H9 (cell line): ENCODE measurements around the gene SGTB. TPM values are rescaled to one million over a fixed set of nuclear protein-coding genes. Genes with fewer than 3 reads are reported as not detected.

Experiments
- DNase-seq: peaks from one replicate; pipeline ENCODE4 v3.0.0-alpha.2; 2017
- H2AFZ ChIP-seq: one replicate; pipeline ENCODE4 v1.6.1; 2013; ENCODE audit warnings: mild to moderate bottlenecking, low read length, control low read depth, moderate library complexity
- H2AK5ac ChIP-seq: 2 replicates; pipeline ENCODE4 v1.6.1; 2013; ENCODE audit warnings: low read length, control low read depth, mixed read lengths; ENCODE audit not compliant: insufficient read length
- H2BK120ac ChIP-seq: one replicate; pipeline ENCODE4 v1.6.1; 2013; ENCODE audit warnings: low read depth, mild to moderate bottlenecking, low read length, control low read depth, inconsistent platforms; ENCODE audit not compliant: poor library complexity, severe bottlenecking
- H2BK12ac ChIP-seq: 2 replicates; pipeline ENCODE4 v1.6.1; 2013; ENCODE audit warnings: low read length, control low read depth, mixed read lengths, low read depth; ENCODE audit not compliant: insufficient read length
- H2BK15ac ChIP-seq: 2 replicates; pipeline ENCODE4 v1.6.1; 2013; ENCODE audit warnings: low read depth, low read length, control low read depth
- H2BK20ac ChIP-seq: one replicate; pipeline ENCODE4 v1.6.1; 2013; ENCODE audit warnings: low read depth, mild to moderate bottlenecking, low read length, control low read depth, inconsistent platforms; ENCODE audit not compliant: poor library complexity, severe bottlenecking
- H2BK5ac ChIP-seq: 2 replicates; pipeline ENCODE4 v1.6.1; 2013; ENCODE audit warnings: low read length, control low read depth, mixed read lengths; ENCODE audit not compliant: insufficient read length
- H3K14ac ChIP-seq: 2 replicates; pipeline ENCODE4 v1.6.1; 2013; ENCODE audit warnings: low read length, control low read depth; ENCODE audit not compliant: insufficient read depth
- H3K18ac ChIP-seq: 2 replicates; pipeline ENCODE4 v1.6.1; 2013; ENCODE audit warnings: low read depth, mild to moderate bottlenecking, mixed read lengths, low read length, control low read depth; ENCODE audit not compliant: insufficient read length
- H3K23ac ChIP-seq: 2 replicates; pipeline ENCODE4 v1.6.1; 2013; ENCODE audit warnings: low read length, control low read depth, mixed read lengths, low read depth; ENCODE audit not compliant: insufficient read length
- H3K23me2 ChIP-seq: 2 replicates; pipeline ENCODE4 v1.6.1; 2013; ENCODE audit warnings: low read depth, mild to moderate bottlenecking, mixed read lengths, low read length, control low read depth; ENCODE audit not compliant: insufficient read length, poor library complexity, severe bottlenecking
- H3K27ac ChIP-seq: 2 replicates; pipeline ENCODE4 v1.5.1; 2013; ENCODE audit warnings: low read length, control low read depth, mixed read lengths, low read depth; ENCODE audit not compliant: insufficient read length
- H3K27me3 ChIP-seq: 2 replicates; pipeline ENCODE4 v1.6.1; 2013; ENCODE audit warnings: low read length, control low read depth, inconsistent platforms; ENCODE audit not compliant: insufficient read depth
- H3K4ac ChIP-seq: 2 replicates; pipeline ENCODE4 v1.6.1; 2013; ENCODE audit warnings: low read depth, mild to moderate bottlenecking, control low read depth, inconsistent platforms, low read length, moderate library complexity
- H3K4me1 ChIP-seq: 2 replicates; pipeline ENCODE4 v1.6.1; 2013; ENCODE audit warnings: low read length, control low read depth, inconsistent platforms; ENCODE audit not compliant: insufficient read depth
- H3K4me2 ChIP-seq: 2 replicates; pipeline ENCODE4 v1.6.1; 2013; ENCODE audit warnings: low read length, control low read depth, mixed read lengths; ENCODE audit not compliant: insufficient read length, insufficient read depth
- H3K56ac ChIP-seq: 2 replicates; pipeline ENCODE4 v1.6.1; 2013; ENCODE audit warnings: low read depth, mild to moderate bottlenecking, mixed read lengths, low read length, control low read depth; ENCODE audit not compliant: insufficient read length
- H3K79me1 ChIP-seq: 2 replicates; pipeline ENCODE4 v1.6.1; 2013; ENCODE audit warnings: low read depth, mild to moderate bottlenecking, moderate library complexity, low read length, control low read depth, inconsistent platforms; ENCODE audit not compliant: insufficient read depth, poor library complexity, severe bottlenecking
- H3K79me2 ChIP-seq: 2 replicates; pipeline ENCODE4 v1.6.1; 2013; ENCODE audit warnings: low read length, control low read depth, inconsistent platforms; ENCODE audit not compliant: insufficient read depth
- H3K9ac ChIP-seq: 2 replicates; pipeline ENCODE4 v1.6.1; 2013; ENCODE audit warnings: low read length, control low read depth, mixed read lengths; ENCODE audit not compliant: insufficient read length; ENCODE audit errors: extremely low read depth
- H3K9me3 ChIP-seq: one replicate; pipeline ENCODE4 v1.6.1; 2013; ENCODE audit warnings: low read depth, low read length, inconsistent platforms; ENCODE audit not compliant: control insufficient read depth
- H3T11ph ChIP-seq: one replicate; pipeline ENCODE4 v1.6.1; 2013; ENCODE audit warnings: mild to moderate bottlenecking, low read length, control low read depth, inconsistent platforms
- H4K20me1 ChIP-seq: one replicate; pipeline ENCODE4 v1.6.1; 2013; ENCODE audit not compliant: control insufficient read depth, insufficient read length, insufficient read depth
- H4K5ac ChIP-seq: 2 replicates; pipeline ENCODE4 v1.6.1; 2013; ENCODE audit warnings: low read depth, mild to moderate bottlenecking, mixed read lengths, low read length, control low read depth; ENCODE audit not compliant: insufficient read length
- H4K8ac ChIP-seq: replicated peaks from 2 replicates; pipeline ENCODE4 v1.6.1; 2013; ENCODE audit warnings: low read length, control low read depth, mixed read lengths, low read depth; ENCODE audit not compliant: insufficient read length
- H4K91ac ChIP-seq: 2 replicates; pipeline ENCODE4 v1.6.1; 2013; ENCODE audit warnings: low read depth, mild to moderate bottlenecking, moderate library complexity, mixed read lengths, low read length, control low read depth; ENCODE audit not compliant: insufficient read length
- H3K27ac Mint-ChIP-seq, 3 experiments: 2 replicates in 2 of 3; 3 replicates in 1 of 3; pipeline ENCODE4 v1.8.0; 2020 to 2021; ENCODE audit warnings: mixed read lengths in 3 of 3, mild to moderate bottlenecking in 1 of 3, moderate library complexity in 1 of 3
- H3K27me3 Mint-ChIP-seq: 2 replicates; pipeline ENCODE4 v1.8.0; 2021; ENCODE audit warnings: low read depth, mild to moderate bottlenecking, moderate library complexity, mixed read lengths
- H3K36me3 Mint-ChIP-seq, 3 experiments: 2 replicates in 2 of 3; 3 replicates in 1 of 3; pipeline ENCODE4 v1.8.0; 2020 to 2021; ENCODE audit warnings: low read depth in 3 of 3, mixed read lengths in 3 of 3; ENCODE audit not compliant: insufficient read depth in 1 of 3
- H3K4me1 Mint-ChIP-seq, 2 experiments: 2 replicates each; pipeline ENCODE4 v1.8.0; 2020; ENCODE audit warnings: mixed read lengths in 2 of 2
- H3K4me3 Mint-ChIP-seq, 2 experiments: 2 replicates in 1 of 2; 3 replicates in 1 of 2; pipeline ENCODE4 v1.8.0; 2020 to 2021; ENCODE audit warnings: mild to moderate bottlenecking in 2 of 2, mixed read lengths in 2 of 2, moderate library complexity in 1 of 2
- H3K9me3 Mint-ChIP-seq, 2 experiments: 2 replicates in 1 of 2; 3 replicates in 1 of 2; pipeline ENCODE4 v1.8.0; 2020; ENCODE audit warnings: mild to moderate bottlenecking in 2 of 2, mixed read lengths in 2 of 2, moderate library complexity in 1 of 2
- WGBS: extraction: QIAGEN DNeasy Blood & Tissue Kit; methylation state at CpG from one replicate; pipeline ENCODE4 v1.1.7; 2013; ENCODE audit warnings: missing lambda C conversion rate, low lambda C conversion rate, mixed read lengths; ENCODE audit not compliant: insufficient read length; ENCODE audit errors: extremely low coverage; 5-methylcytosine and 5-hydroxymethylcytosine counted together
- total RNA-seq: library from RNA; stranded (reverse); gene quantifications from 2 replicates; pipeline ENCODE4 v1.2.1, GENCODE V29; 2021
- TF ChIP-seq, protein P1 (sequence below): fragments of 200-600 bp; sonication (generic); conservative IDR thresholded peaks from 3 replicates; pipeline ENCODE4 v1.8.0; 2021; ENCODE audit warnings: antibody characterized with exemption, mild to moderate bottlenecking

The SGTB gene
- total RNA-seq, 1 experiment from 2014 or later: 18.7 TPM

DNA sequence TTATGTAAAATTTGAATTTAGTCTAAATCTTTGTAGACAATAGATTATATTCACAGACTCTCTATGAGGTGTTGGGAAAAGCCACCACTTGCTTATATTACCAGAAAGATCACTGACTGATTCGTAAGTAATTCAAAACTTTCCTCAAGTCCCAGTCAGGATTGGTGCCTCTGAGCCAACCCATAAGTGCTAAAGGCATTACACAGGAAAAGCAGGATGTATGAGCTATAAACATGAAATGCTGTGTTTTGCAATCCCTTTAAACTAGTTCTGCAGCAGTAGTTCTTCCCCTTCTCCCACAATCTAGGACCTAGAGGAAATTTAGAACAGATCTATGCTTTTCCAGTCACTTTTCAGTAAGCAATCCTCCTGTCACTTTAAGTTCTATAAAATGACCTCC lies 49.1 kb downstream of the SGTB start:
- no peak overlapping the region for H3K23ac ChIP-seq
- H3K27me3 Mint-ChIP-seq: no peaks in the 10 kb centered on the region
- no peak overlapping the region for H3K14ac ChIP-seq
- H3K36me3 Mint-ChIP-seq: peaks cover 0 to 27% (median 2%) of the 10 kb centered on the region in 3 experiments; a peak in 4 of 7 replicates
- no peaks in the 10 kb centered on the region for H4K20me1 ChIP-seq
- H2BK12ac ChIP-seq: no peak overlapping the region
- H4K91ac ChIP-seq: no peak overlapping the region
- no peaks in the 10 kb centered on the region for H3K9me3 ChIP-seq
- H4K8ac ChIP-seq: no peak overlapping the region
- peaks cover 0 to 4% of the 10 kb centered on the region in 2 experiments; a peak in 1 of 4 replicates for H3K4me1 Mint-ChIP-seq
- no peak overlapping the region for H3K27ac ChIP-seq
- H3K23me2 ChIP-seq: no peaks in the 10 kb centered on the region
- no peaks in the 10 kb centered on the region for H3K4me1 ChIP-seq
- H3K4ac ChIP-seq: no peak overlapping the region
- H2AFZ ChIP-seq: no peak overlapping the region
- no peaks in the 10 kb centered on the region for H3K79me1 ChIP-seq
- H4K5ac ChIP-seq: no peak overlapping the region
- DNase-seq: no peak
- H3K27me3 ChIP-seq: no peaks in the 10 kb centered on the region
- no peak overlapping the region for H3K18ac ChIP-seq
- H3K4me2 ChIP-seq: no peak overlapping the region
- H2AK5ac ChIP-seq: no peak overlapping the region
- H2BK20ac ChIP-seq: no peak overlapping the region
- no peak overlapping the region for H2BK120ac ChIP-seq
- no peak overlapping the region for H2BK15ac ChIP-seq
- no peaks in the 10 kb centered on the region for H3K79me2 ChIP-seq
- no peak overlapping the region for H3K27ac Mint-ChIP-seq
- no peak overlapping the region for H2BK5ac ChIP-seq
- H3K56ac ChIP-seq: no peak overlapping the region
- no peak overlapping the region for H3K4me3 Mint-ChIP-seq
- TF ChIP-seq, protein P1, sequence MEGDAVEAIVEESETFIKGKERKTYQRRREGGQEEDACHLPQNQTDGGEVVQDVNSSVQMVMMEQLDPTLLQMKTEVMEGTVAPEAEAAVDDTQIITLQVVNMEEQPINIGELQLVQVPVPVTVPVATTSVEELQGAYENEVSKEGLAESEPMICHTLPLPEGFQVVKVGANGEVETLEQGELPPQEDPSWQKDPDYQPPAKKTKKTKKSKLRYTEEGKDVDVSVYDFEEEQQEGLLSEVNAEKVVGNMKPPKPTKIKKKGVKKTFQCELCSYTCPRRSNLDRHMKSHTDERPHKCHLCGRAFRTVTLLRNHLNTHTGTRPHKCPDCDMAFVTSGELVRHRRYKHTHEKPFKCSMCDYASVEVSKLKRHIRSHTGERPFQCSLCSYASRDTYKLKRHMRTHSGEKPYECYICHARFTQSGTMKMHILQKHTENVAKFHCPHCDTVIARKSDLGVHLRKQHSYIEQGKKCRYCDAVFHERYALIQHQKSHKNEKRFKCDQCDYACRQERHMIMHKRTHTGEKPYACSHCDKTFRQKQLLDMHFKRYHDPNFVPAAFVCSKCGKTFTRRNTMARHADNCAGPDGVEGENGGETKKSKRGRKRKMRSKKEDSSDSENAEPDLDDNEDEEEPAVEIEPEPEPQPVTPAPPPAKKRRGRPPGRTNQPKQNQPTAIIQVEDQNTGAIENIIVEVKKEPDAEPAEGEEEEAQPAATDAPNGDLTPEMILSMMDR: no peak
- WGBS: no CpG with 5 or more reads among the region's 1 CpG
- no peak overlapping the region for H3K9ac ChIP-seq
- H3T11ph ChIP-seq: no peak overlapping the region
- no peaks in the 10 kb centered on the region for H3K9me3 Mint-ChIP-seq
